ENCODE data around the gene OSBPL7. TPM values are rescaled to one million over a fixed set of nuclear protein-coding genes. Genes with fewer than 3 reads are reported as not detected.
"Not testable (repeated sequence)": the region's sequence is repeated elsewhere in the genome, so short reads cannot be mapped to it uniquely, and the experiment has no call there.

OSBPL7 gene
- total RNA-seq, 1 donor from 2014 or later: 21.4 TPM

- no peaks in the 10 kb centered on the region for H3K36me3 ChIP-seq (ENCODE audit: insufficient read depth, low read length)
- no peak for DNase-seq (ENCODE audit: low read depth)
- no peak for TF ChIP-seq CTCF (IDR thresholded peaks at IDR 0.05; ENCODE audit: insufficient read depth, low read depth, low read length)
- no peak for TF ChIP-seq EZH2 (IDR thresholded peaks at IDR 0.05; ENCODE audit: insufficient read depth, low read length)
- Mint-ChIP-seq H3K4me3 (ENCODE audit: unreplicated experiment) (no peak overlapping the region), H3K27me3 (ENCODE audit: low read depth, unreplicated experiment) (peaks cover 54% of the 10 kb centered on the region), H3K4me1 (ENCODE audit: low read depth, unreplicated experiment) (no peaks in the 10 kb centered on the region), H3K9me3 (ENCODE audit: unreplicated experiment) (peaks cover 9% of the 10 kb centered on the region), H3K27ac (ENCODE audit: unreplicated experiment) (no peak overlapping the region), H3K36me3 (ENCODE audit: low read depth, unreplicated experiment) (no peaks in the 10 kb centered on the region)
- H3K4me1 ChIP-seq (ENCODE audit: insufficient read depth, low read length): no peaks in the 10 kb centered on the region
- no peak for FAIRE-seq
- no peak overlapping the region for H3K27ac ChIP-seq (ENCODE audit: low read depth, low read length)
- H2AFZ ChIP-seq (ENCODE audit: low read depth, low read length): no peak overlapping the region
- no peaks in the 10 kb centered on the region for H3K79me2 ChIP-seq (ENCODE audit: insufficient read depth, low read length)
- H3K9me3 ChIP-seq (ENCODE audit: insufficient read depth, low read depth, low read length): no peaks in the 10 kb centered on the region
- H3K4me2 ChIP-seq (ENCODE audit: low read length): no peak overlapping the region
- H3K4me3 ChIP-seq (ENCODE audit: insufficient read depth, low read depth, low read length): no peak overlapping the region
- H3K9ac ChIP-seq (ENCODE audit: low read length): no peak overlapping the region
- no peaks in the 10 kb centered on the region for H4K20me1 ChIP-seq (ENCODE audit: insufficient read depth, low read length)
- H3K27me3 ChIP-seq (ENCODE audit: insufficient read depth, low read length): peaks cover 32% of the 10 kb centered on the region
Observed at GRCh38 chr17:47774987-47775580, 46.5 kb downstream of the OSBPL7 start.

DNA sequence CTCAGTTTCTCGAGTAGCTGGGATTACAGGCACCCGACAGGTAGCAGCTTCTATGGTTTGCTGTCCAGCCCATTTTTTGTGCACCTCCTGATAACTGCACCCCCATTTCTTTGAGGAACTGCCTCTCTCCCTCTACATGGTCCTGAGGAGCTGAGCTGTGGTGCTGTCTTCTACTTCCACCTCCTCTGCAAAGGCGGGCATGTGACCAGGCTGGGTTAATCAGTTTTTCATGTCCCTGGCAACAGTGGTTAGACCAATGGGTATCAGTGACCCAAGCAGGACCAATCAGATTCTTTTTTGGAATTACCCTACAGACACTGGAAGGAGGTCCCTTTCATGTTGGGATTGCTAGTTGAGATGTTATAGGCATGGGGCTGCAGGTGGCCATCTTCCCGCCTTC lies 47.3 kb downstream of the OSBPL7 start:
- DNase-seq (ENCODE audit: low read depth): no peak
- Histone ChIP-seq H3K79me2 (ENCODE audit: insufficient read depth, low read length) (no peaks in the 10 kb centered on the region), H3K9me3 (ENCODE audit: insufficient read depth, low read depth, low read length) (no peaks in the 10 kb centered on the region), H3K36me3 (ENCODE audit: insufficient read depth, low read length) (no peaks in the 10 kb centered on the region), H2AFZ (ENCODE audit: low read depth, low read length) (no peak overlapping the region), H3K27ac (ENCODE audit: low read depth, low read length) (no peak overlapping the region), H3K4me2 (ENCODE audit: low read length) (no peak overlapping the region), H3K4me1 (ENCODE audit: insufficient read depth, low read length) (no peaks in the 10 kb centered on the region), H3K27me3 (ENCODE audit: insufficient read depth, low read length) (peaks cover 32% of the 10 kb centered on the region), H3K4me3 (ENCODE audit: insufficient read depth, low read depth, low read length) (no peak overlapping the region), H4K20me1 (ENCODE audit: insufficient read depth, low read length) (no peaks in the 10 kb centered on the region), H3K9ac (ENCODE audit: low read length) (no peak overlapping the region)
- Mint-ChIP-seq H3K36me3 (ENCODE audit: low read depth, unreplicated experiment) (no peaks in the 10 kb centered on the region), H3K27ac (ENCODE audit: unreplicated experiment) (no peak overlapping the region), H3K4me1 (ENCODE audit: low read depth, unreplicated experiment) (no peaks in the 10 kb centered on the region), H3K9me3 (ENCODE audit: unreplicated experiment) (peaks cover 13% of the 10 kb centered on the region), H3K4me3 (ENCODE audit: unreplicated experiment) (no peak overlapping the region), H3K27me3 (ENCODE audit: low read depth, unreplicated experiment) (peaks cover 54% of the 10 kb centered on the region)
- no peak for FAIRE-seq
- TF ChIP-seq EZH2 (IDR thresholded peaks at IDR 0.05; ENCODE audit: insufficient read depth, low read length) (no peak), CTCF (IDR thresholded peaks at IDR 0.05; ENCODE audit: insufficient read depth, low read depth, low read length) (no peak)

- Mint-ChIP-seq H3K27me3 (ENCODE audit: low read depth, unreplicated experiment) (peaks cover 50% of the 10 kb centered on the region), H3K9me3 (ENCODE audit: unreplicated experiment) (peaks cover 18% of the 10 kb centered on the region)
- FAIRE-seq; H3K4me2 ChIP-seq (ENCODE audit: low read length); H4K20me1 ChIP-seq (ENCODE audit: insufficient read depth, low read length); H3K9ac ChIP-seq (ENCODE audit: low read length); H3K27ac ChIP-seq (ENCODE audit: low read depth, low read length); H3K79me2 ChIP-seq (ENCODE audit: insufficient read depth, low read length); H3K4me3 ChIP-seq (ENCODE audit: insufficient read depth, low read depth, low read length); H3K36me3 Mint-ChIP-seq (ENCODE audit: low read depth, unreplicated experiment); DNase-seq (ENCODE audit: low read depth); H3K4me1 Mint-ChIP-seq (ENCODE audit: low read depth, unreplicated experiment); H3K9me3 ChIP-seq (ENCODE audit: insufficient read depth, low read depth, low read length); H2AFZ ChIP-seq (ENCODE audit: low read depth, low read length); H3K36me3 ChIP-seq (ENCODE audit: insufficient read depth, low read length); H3K4me3 Mint-ChIP-seq (ENCODE audit: unreplicated experiment); H3K4me1 ChIP-seq (ENCODE audit: insufficient read depth, low read length); H3K27ac Mint-ChIP-seq (ENCODE audit: unreplicated experiment): not testable (repeated sequence)
- H3K27me3 ChIP-seq (ENCODE audit: insufficient read depth, low read length): peaks cover 29% of the 10 kb centered on the region
Observed at GRCh38 chr17:47773649-47774048, 47.9 kb downstream of the OSBPL7 start.

Measured in astrocyte (in vitro differentiated cells and primary cell).